GM19395 (cell line): ENCODE results near the gene ZNF804B.

Experiments used
- ATAC-seq: cut with Tn5 transposase; IDR thresholded peaks from one replicate; pipeline ENCODE4 v1.9.1; 2021; ENCODE audit warnings: mild to moderate bottlenecking, moderate library complexity; ENCODE audit not compliant: unreplicated experiment

Gene ZNF804B

DNA sequence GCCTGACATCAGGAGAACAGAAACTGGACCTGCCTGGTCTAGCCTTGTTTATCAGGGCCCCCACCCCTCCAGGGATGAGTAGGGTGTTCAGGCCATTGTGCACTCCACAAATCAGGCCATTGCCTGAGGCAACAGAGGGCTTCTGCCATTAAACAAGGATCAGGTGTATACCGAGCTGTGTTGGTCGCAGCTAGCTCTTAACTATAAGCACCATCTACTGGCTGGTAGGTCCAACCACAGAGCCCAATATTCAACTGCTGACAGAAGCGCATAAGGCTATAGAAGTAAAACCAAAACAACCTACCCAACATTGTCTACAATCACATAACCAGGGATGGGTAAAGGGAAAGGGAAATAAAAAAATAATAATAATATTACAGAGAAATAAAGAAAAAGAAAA lies 487.7 kb downstream of the ZNF804B start:
- ATAC-seq: no peak

GRCh38 chr7:89259085-89259484 lies 499.6 kb downstream of the ZNF804B start:
- ATAC-seq: no peak

DNA sequence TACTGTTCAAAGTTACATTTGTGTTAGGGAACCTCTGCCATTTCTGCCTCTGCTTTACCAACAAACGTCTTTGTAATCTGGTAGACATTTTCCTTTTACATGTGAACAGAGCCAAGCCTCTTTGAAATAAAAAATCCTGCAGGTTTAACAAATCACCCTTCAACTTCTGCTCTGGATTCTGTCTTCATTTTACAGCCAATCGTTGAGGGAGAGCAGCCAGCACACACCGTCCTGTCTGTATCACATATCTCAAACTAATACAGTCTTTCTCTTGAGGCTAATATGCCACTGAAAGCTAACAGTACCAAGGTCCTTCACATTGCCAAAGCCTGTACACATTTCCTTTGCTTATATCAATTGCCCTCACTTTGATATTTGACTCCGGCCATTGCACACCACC lies 504.6 kb downstream of the ZNF804B start:
- no peak for ATAC-seq

DNA sequence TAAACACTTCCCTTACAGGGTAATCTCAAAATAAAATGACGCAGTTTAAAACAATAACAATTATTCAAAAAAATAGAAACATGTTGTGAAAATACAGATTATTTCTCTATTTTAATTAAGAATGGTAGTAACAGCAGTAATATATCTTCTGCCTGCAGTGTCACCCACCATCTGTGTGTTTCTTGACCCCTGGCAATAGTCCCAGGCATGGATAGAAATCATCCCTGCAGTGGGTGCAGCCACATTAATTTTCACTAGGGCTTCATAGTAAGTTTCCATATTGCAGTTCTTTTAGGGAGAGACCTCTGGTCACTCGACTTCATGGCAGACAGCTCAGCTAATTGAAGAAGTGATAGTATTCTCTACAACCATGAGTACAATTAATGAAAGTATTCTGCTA lies 506.1 kb downstream of the ZNF804B start:
- ATAC-seq: no peak

DNA sequence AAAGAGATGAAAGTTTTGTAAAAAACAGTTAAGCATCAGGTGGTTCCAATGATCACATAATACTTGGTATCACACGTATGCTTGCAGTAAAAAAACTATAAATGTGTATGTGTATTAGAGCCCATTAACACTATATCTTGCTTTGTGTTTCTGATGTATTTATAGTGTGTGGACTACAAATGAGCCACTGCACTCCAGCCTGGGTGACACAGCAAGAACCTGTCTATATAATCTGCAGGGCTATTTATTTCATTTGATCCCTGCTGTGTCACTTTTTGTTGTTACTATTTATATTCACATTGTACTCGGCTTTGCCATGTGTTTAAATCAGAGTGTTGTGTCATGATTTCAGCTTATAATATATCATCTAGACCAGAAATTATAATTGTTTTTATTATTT lies 523.8 kb downstream of the ZNF804B start:
- ATAC-seq: no peak

DNA sequence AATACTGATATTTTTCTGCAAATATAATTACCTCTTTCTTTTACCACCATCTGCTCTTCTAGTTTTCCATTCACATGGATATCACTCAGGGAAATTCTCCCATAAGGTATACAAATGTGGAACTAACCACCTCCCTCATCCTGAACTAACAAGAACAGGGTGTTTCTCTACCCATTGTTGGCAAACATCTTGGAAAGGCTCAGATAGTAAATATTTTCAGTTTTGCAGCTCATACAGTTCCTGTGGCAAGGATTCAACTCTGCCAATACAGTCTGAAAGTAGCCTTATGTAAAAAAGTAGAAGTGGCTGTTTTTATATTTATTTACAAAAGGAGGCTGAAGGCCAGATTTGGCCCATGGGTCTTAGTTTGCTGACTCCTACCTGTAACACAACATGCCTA lies 549.0 kb downstream of the ZNF804B start:
- no peak for ATAC-seq

GRCh38 chr7:89311886-89312285 lies 552.4 kb downstream of the ZNF804B start:
- no peak for ATAC-seq

GRCh38 chr7:89312551-89312950 lies 553.1 kb downstream of the ZNF804B start:
- ATAC-seq: no peak

GRCh38 chr7:89316584-89317251 lies 557.2 kb downstream of the ZNF804B start:
- no peak for ATAC-seq

- ATAC-seq: no peak
Observed at GRCh38 chr7:89332026-89332425, 572.5 kb downstream of the ZNF804B start.

- ATAC-seq: no peak
Observed at GRCh38 chr7:89334797-89335196, 575.3 kb downstream of the ZNF804B start.

DNA sequence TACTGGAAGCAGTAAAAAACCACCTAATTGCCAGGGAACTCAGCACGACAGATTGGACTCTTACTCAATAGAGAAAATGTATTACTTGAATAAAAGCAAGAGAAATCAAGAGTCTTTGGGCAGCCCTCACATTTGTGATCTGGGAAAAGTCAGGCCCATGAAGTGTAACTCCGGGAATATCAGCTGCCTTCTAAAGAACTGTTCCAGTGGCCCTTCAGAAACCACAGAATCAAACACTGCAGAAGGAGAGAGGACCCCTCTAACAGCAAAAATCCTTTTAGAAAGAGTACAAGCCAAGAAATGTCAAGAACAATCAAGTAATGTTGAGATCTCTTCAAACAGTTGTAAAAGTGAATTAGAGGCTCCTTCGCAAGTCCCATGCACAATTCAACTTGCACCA lies 576.0 kb downstream of the ZNF804B start:
- ATAC-seq: no peak

GRCh38 chr7:89336121-89336520 lies 576.6 kb downstream of the ZNF804B start:
- ATAC-seq: no peak

DNA sequence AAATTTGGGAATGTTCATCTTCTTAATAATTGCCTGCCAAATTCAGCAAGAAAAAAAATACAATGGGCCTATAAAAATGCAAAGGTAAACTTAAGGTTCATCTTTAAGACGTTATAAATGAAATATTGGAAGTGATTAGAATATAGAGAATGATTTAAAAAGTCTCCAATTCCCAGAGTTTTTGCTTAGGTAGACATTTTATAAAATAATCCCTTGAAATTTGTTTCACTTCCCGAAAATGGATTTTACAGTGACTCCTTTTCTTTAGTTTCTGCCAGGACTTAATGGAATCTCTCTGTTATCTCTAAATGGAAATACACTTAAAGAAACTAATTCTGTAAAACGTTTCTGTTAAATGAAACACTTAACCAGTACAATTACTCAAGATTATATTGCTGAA lies 580.2 kb downstream of the ZNF804B start:
- no peak for ATAC-seq

DNA sequence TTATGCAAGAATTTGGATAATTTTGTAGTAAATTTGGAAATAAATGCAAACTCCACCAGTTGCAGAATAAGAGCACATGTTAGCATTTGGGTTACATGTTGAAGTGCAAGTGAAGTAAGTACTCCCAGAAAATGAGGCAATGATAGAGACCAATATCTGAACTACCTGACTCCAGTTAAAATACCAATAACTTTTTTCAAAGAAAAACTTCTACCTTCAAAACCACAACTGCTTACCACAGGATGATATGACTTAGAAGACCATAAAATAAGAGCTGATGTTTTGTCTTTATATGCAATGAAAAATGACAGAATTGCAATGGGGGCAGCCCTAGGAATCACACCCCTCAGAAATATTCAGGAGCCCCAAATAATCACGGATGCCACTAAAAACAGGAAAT lies 597.6 kb downstream of the ZNF804B start:
- ATAC-seq: no peak

GRCh38 chr7:89377219-89377618 lies 617.7 kb downstream of the ZNF804B start:
- ATAC-seq: no peak

DNA sequence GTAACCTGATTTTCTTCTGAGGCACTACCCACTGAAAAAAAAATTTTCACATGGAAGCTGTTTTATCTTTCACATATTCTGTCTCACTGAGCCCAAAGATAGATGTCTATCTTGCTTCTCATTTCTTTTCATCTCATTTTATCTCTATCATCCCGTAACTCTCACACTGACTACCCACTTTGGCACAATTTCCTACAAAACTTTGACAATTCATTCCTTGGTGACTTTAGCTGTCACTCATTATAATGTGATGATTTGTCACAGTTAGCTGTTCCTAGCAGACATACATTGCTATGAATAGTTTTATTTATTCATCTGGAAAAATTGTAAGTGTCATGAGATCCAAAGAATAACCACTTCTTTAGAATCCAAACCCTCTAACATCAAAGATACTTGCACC lies 625.9 kb downstream of the ZNF804B start:
- no peak for ATAC-seq
